Measurements from ENCODE around the gene KLHL6.
"Not testable (repeated sequence)": the region's sequence is repeated elsewhere in the genome, so short reads cannot be mapped to it uniquely, and the experiment has no call there.

KLHL6 gene

GRCh38 chr3:183443395-183444385 lies 111.8 kb downstream of the KLHL6 start:
- no peak for DNase-seq

- no peak for DNase-seq
Measured at GRCh38 chr3:183442994-183443393, 112.5 kb downstream of the KLHL6 start.

GRCh38 chr3:183440521-183440920 lies 115.0 kb downstream of the KLHL6 start:
- not testable (repeated sequence) for DNase-seq

GRCh38 chr3:183439515-183439914 lies 116.0 kb downstream of the KLHL6 start:
- DNase-seq = peak in 1 of 5 donors; percentile 21

- DNase-seq = no peak
Measured at GRCh38 chr3:183438735-183439134, 116.8 kb downstream of the KLHL6 start.

GRCh38 chr3:183437666-183438564 lies 117.6 kb downstream of the KLHL6 start:
- DNase-seq = peak in 1 of 5 donors; percentile 42
